Upper lobe of left lung (tissue), 6 donors: ENCODE measurements around the gene CDK5RAP1. TPM values are rescaled to one million over a fixed set of nuclear protein-coding genes. Genes with fewer than 3 reads are reported as not detected.
A peak's percentile ranks its signal among the peaks of the same experiment; 100 is the strongest.

Experiments used
- ATAC-seq, 2 donors: fragments of 200-7000 bp; cut with Tn5 transposase; one replicate each; pipeline ENCODE4 v1.9.1; 2022; ENCODE audit warnings: mild to moderate bottlenecking in 2 of 2, moderate library complexity in 2 of 2; ENCODE audit not compliant: low FRiP score in 2 of 2
- DNase-seq, 2 donors: peaks; one replicate each; pipeline ENCODE4 v3.0.0-alpha.2; 2019 to 2020
- H3K27ac ChIP-seq, 4 donors: fragments of 200-600 bp; sonication (generic); one replicate each; pipeline ENCODE4 v1.5.1; 2016 to 2019
- H3K27me3 ChIP-seq, 4 donors: fragments of 200-600 bp; sonication (generic); one replicate each; pipeline ENCODE4 v1.5.1; 2017 to 2019
- H3K36me3 ChIP-seq, 4 donors: fragments of 200-600 bp; sonication (generic); one replicate each; pipeline ENCODE4 v1.5.1; 2016 to 2019
- H3K4me1 ChIP-seq, 4 donors: fragments of 200-600 bp; sonication (generic); one replicate each; pipeline ENCODE4 v1.5.1; 2018 to 2019
- H3K4me3 ChIP-seq, 4 donors: fragments of 200-600 bp; sonication (generic); one replicate each; pipeline ENCODE4 v1.5.1; 2017 to 2019; ENCODE audit warnings: mild to moderate bottlenecking in 2 of 4, moderate library complexity in 1 of 4
- H3K9me3 ChIP-seq, 4 donors: fragments of 200-600 bp; sonication (generic); one replicate each; pipeline ENCODE4 v1.5.1; 2018 to 2019
- CTCF ChIP-seq, 6 experiments: fragments of 450-650 bp in 4 of 6; fragments of 200-600 bp in 2 of 6; sonication (generic) in 2 of 6; IDR thresholded peaks; one replicate each; pipeline ENCODE4 v1.5.1; 2016 to 2019; ENCODE audit warnings: antibody characterized with exemption in 6 of 6
- EP300 ChIP-seq, 4 donors: sonication (generic); formaldehyde crosslinking; IDR thresholded peaks; one replicate each; pipeline ENCODE4 v1.5.1; 2017; ENCODE audit warnings: antibody characterized with exemption in 4 of 4, control low read depth in 2 of 4
- POLR2A ChIP-seq, 4 donors: fragments of 450-650 bp; IDR thresholded peaks; one replicate each; pipeline ENCODE4 v1.5.1; 2016 to 2017; ENCODE audit warnings: antibody characterized with exemption in 4 of 4, mild to moderate bottlenecking in 2 of 4
- POLR2AphosphoS5 ChIP-seq, 2 donors: sonication (generic); formaldehyde crosslinking; IDR thresholded peaks; one replicate each; pipeline ENCODE4 v1.5.1; 2017; ENCODE audit warnings: antibody characterized with exemption in 2 of 2
- whole genome bisulfite sequencing, 2 donors: methylation state at CpG; one replicate each; pipeline ENCODE4 v1.1.5; 2017 to 2018; 5-methylcytosine and 5-hydroxymethylcytosine counted together
- total RNA-seq, 6 donors: library from RNA; depleted of rRNA in 4 of 6; stranded (reverse); fragments of >200 nt in 4 of 6; gene quantifications; one replicate each; pipeline versions ENCODE4 v1.1.0 to v1.2.1, GENCODE V29; 2016 to 2021
- donor health status: DM: no; HTN: no; CAD: no; lungs with moderate emphysema.
- donor health status: DM: no; HTN: yes; CAD: no; lungs with severe emphysema.

The CDK5RAP1 gene
- total RNA-seq, 6 donors from 2014 or later: 19.1 to 33.7 (median 25.0) TPM

GRCh38 chr20:33388268-33388667, 13.1 kb downstream of the CDK5RAP1 start:
- H3K4me1 ChIP-seq: no peaks in the 10 kb centered on the region
- DNase-seq: no peak
- 98 to 100% methylated on average over 3 of the region's 3 CpGs for WGBS, 2 donors
- ATAC-seq: no peak
- TF ChIP-seq EP300 (IDR thresholded peaks at IDR 0.05) (no peak), CTCF (IDR thresholded peaks at IDR 0.05) (no peak), POLR2A (IDR thresholded peaks at IDR 0.05) (no peak), POLR2AphosphoS5 (IDR thresholded peaks at IDR 0.05) (no peak)
- peaks cover 24 to 81% (median 59%) of the 10 kb centered on the region in 4 donors for H3K36me3 ChIP-seq
- H3K27ac ChIP-seq: no peak overlapping the region
- no peak overlapping the region for H3K4me3 ChIP-seq
- H3K27me3 ChIP-seq: no peaks in the 10 kb centered on the region
- no peaks in the 10 kb centered on the region for H3K9me3 ChIP-seq

DNA sequence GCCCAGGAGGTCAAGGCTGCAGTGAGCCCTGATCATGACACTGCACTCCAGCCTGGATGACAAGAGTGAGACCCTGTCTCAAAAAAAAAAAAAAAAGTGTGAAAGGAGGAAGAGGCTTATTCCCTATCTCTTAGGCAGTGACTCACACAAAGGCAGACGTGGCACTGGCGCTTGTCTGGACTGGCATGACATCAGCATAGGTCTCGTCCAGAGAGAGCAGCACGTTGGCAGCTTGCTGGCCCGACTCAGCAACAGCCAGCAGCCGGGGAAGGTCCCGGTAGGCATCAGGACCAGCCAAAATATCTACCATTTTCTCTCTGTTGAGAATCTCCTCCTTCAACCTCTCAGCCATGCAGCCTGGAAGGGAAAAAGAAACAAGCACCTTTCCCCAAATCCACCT, 14.1 kb downstream of the CDK5RAP1 start:
- Histone ChIP-seq H3K4me1 (no peaks in the 10 kb centered on the region), H3K9me3 (no peaks in the 10 kb centered on the region), H3K27ac (no peak overlapping the region), H3K36me3 (peaks cover 22 to 82% (median 60%) of the 10 kb centered on the region in 4 donors), H3K4me3 (no peak overlapping the region), H3K27me3 (no peaks in the 10 kb centered on the region)
- 90 to 92% methylated on average over 7 of the region's 7 CpGs for WGBS, 2 donors
- no peak for TF ChIP-seq POLR2A (IDR thresholded peaks at IDR 0.05)
- no peak for TF ChIP-seq CTCF (IDR thresholded peaks at IDR 0.05)
- TF ChIP-seq POLR2AphosphoS5 (IDR thresholded peaks at IDR 0.05): no peak
- no peak for TF ChIP-seq EP300 (IDR thresholded peaks at IDR 0.05)
- ATAC-seq (no peak), DNase-seq (peak; percentile 32 to 41)

GRCh38 chr20:33386673-33387072, 14.6 kb downstream of the CDK5RAP1 start:
- H3K27me3 ChIP-seq: no peaks in the 10 kb centered on the region
- ATAC-seq (no peak), DNase-seq (no peak)
- no peak overlapping the region for H3K27ac ChIP-seq
- WGBS, 2 donors: 90 to 92% methylated on average over 1 of the region's 1 CpG
- H3K4me1 ChIP-seq: no peaks in the 10 kb centered on the region
- H3K36me3 ChIP-seq: peaks cover 21 to 82% (median 60%) of the 10 kb centered on the region in 4 donors
- no peak overlapping the region for H3K4me3 ChIP-seq
- no peak for TF ChIP-seq POLR2A (IDR thresholded peaks at IDR 0.05)
- no peak for TF ChIP-seq CTCF (IDR thresholded peaks at IDR 0.05)
- no peak for TF ChIP-seq EP300 (IDR thresholded peaks at IDR 0.05)
- no peak for TF ChIP-seq POLR2AphosphoS5 (IDR thresholded peaks at IDR 0.05)
- H3K9me3 ChIP-seq: no peaks in the 10 kb centered on the region

DNA sequence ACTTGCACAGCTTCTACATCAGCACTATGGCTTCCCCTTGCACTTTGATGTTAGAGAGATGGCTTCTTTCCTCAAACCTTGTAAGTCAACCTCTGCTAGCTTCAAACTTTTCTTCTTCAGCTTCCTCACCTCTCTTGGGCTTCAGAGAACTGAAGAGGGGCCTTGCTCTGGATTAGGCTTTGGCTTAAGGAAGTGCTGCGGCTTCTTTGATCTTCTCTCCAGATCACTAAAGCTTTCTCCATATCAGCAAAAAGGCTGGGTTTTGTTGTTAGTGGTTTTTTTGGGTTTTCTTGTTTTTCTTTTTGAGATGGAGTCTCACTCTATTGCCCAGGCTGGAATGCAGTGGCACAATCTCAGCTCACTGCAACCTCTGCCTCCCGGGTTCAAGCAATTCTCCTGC, 24.0 kb downstream of the CDK5RAP1 start:
- WGBS, 2 donors: 97 to 100% methylated on average over 2 of the region's 2 CpGs
- no peak for ATAC-seq
- DNase-seq: no peak
- Histone ChIP-seq H3K4me1 (no peaks in the 10 kb centered on the region), H3K36me3 (peaks cover 7 to 87% (median 38%) of the 10 kb centered on the region in 4 donors), H3K27ac (no peak overlapping the region), H3K4me3 (no peak overlapping the region), H3K9me3 (no peaks in the 10 kb centered on the region), H3K27me3 (no peaks in the 10 kb centered on the region)
- TF ChIP-seq POLR2AphosphoS5 (IDR thresholded peaks at IDR 0.05) (no peak), CTCF (IDR thresholded peaks at IDR 0.05) (no peak), POLR2A (IDR thresholded peaks at IDR 0.05) (no peak), EP300 (IDR thresholded peaks at IDR 0.05) (no peak)
